Measurements from ENCODE around the gene ARID1A.

ARID1A gene

DNA sequence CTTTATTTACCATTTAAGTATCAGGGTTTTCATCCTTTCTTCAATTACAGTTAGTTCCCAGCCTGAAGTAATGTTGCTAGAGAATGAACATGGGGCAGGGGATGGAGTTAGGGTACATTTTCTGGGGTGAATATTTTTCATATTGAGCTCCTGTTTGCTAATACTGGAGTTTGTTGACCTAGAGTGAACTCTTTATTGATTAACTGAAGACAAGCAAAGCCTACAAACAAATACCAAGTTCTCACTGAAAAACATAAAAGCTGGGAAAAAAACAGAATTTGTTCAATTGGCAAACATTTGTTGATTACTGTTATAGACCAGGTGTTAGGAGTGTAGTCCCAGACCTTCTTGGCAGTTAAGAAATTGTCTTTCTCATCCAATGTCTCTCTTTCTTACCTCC, 63.7 kb downstream of the ARID1A start:
- DNase-seq (ENCODE audit: low read depth in 2 of 2): no peak

DNA sequence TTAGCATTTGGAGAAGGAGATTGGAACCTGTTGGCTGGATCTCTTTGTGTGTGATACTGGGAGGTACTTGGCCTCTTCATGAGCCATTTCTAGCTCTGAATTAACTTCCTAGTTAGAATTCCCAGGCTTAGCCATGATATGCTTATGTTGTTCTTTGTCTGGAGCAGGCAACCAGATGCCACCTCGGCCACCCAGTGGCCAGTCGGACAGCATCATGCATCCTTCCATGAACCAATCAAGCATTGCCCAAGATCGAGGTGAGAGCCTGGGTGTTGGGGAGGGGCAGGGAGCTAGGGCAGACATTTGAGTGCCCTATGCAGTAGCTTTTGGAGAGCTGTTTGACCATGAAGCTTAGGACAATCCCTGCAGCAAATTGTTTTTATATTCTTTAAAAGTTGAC, 65.4 kb downstream of the ARID1A start:
- DNase-seq (ENCODE audit: low read depth in 2 of 2): no peak

GRCh38 chr1:26767714-26768113, 71.9 kb downstream of the ARID1A start:
- no peak for DNase-seq (ENCODE audit: low read depth in 2 of 2)

DNA sequence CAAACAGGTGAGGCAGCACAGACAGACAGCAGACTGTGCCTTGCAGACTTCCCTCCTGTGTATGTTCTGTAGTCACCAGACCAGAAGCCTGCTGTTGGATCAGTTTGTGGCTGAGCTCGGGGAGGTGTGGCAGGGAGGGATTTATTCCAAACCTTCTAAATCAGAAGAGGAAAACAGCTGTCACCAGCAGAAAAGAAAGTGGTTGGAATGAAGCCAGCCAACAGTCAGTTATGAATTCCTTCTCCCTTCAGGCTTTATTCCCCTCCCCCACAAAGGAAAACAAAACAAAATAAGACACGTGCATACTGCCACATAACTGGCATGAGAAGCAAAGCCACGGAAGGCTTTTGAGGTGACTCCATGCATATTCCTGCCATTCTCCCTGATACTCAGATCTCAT, 72.9 kb downstream of the ARID1A start:
- DNase-seq (ENCODE audit: low read depth in 2 of 2): no peak

- DNase-seq (ENCODE audit: low read depth in 2 of 2): no peak
Observed at GRCh38 chr1:26771285-26771642, 75.4 kb downstream of the ARID1A start.

DNA sequence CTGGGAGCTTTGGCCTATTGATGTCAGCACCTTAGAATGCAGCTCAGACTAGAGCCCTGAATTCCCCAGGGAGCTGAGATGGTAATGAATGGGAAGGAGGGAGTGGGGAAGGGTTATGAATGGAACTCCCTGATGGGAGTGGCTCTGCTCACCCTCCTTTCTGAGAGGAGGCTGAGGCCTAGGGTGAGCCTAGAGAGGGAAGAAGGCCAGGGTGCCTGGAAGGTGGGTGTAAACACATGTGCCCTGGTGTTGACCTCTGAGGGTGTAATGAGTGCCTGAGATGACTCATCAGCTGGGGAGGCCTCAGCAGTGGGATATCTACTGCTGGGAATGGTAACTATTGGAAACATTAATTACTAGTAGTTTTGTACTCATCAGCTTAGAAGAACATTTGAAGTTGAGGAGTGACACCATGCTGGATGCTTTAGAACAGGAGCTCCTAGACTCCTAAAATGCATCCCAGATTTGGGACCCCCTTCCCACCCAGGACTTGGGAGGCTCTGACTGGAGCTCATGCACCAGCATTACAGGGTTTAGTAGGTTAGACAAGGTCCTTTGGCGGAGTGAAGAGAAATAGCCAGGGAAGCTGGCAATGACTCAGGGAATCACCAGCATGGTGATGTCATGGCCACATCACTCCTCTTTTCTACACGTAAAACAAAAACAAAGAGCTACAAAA, 76.0 kb downstream of the ARID1A start:
- DNase-seq (ENCODE audit: low read depth in 2 of 2): no peak

DNA sequence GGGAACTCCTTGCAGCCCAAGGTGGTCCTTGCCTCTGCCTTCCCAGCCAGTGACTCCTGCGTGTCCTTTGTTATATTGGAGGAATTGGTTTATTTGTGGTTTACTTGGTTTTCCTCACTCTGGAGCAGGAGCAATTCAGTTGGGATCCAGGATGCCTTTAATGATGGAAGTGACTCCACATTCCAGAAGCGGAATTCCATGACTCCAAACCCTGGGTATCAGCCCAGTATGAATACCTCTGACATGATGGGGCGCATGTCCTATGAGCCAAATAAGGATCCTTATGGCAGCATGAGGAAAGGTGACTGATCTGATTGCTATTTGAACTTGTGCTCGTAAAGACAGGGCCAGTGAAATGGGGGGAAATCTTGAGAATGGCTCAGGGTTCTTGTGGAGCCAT, 76.9 kb downstream of the ARID1A start:
- DNase-seq (ENCODE audit: low read depth in 2 of 2): no peak

DNA sequence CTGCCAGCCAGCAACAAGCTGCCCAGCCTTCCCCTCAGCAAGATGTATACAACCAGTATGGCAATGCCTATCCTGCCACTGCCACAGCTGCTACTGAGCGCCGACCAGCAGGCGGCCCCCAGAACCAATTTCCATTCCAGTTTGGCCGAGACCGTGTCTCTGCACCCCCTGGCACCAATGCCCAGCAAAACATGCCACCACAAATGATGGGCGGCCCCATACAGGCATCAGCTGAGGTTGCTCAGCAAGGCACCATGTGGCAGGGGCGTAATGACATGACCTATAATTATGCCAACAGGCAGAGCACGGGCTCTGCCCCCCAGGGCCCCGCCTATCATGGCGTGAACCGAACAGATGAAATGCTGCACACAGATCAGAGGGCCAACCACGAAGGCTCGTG, 78.6 kb downstream of the ARID1A start:
- no peak for DNase-seq (ENCODE audit: low read depth in 2 of 2)

DNA sequence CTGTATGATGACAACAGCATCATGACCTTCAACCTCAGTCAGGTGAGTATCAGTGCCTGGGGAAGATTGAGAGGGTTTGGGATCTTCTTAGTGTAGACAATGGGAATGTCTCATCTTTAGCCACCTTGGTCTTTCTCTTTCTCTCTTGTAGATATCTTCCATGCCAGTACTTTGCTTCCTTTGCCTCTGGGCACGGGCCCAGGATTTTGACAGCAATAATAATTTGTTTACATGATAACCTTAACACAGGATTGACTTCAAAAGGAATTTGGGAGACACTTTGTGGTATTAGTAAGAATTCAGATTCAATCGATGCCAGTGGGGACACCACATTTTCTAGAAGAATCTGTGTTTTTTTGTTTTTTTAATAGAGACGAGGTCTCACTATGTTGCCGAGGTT, 79.9 kb downstream of the ARID1A start:
- DNase-seq (ENCODE audit: low read depth in 2 of 2): no peak

GRCh38 chr1:26779098-26779668, 83.4 kb downstream of the ARID1A start:
- DNase-seq (ENCODE audit: low read depth in 2 of 2): no peak

DNA sequence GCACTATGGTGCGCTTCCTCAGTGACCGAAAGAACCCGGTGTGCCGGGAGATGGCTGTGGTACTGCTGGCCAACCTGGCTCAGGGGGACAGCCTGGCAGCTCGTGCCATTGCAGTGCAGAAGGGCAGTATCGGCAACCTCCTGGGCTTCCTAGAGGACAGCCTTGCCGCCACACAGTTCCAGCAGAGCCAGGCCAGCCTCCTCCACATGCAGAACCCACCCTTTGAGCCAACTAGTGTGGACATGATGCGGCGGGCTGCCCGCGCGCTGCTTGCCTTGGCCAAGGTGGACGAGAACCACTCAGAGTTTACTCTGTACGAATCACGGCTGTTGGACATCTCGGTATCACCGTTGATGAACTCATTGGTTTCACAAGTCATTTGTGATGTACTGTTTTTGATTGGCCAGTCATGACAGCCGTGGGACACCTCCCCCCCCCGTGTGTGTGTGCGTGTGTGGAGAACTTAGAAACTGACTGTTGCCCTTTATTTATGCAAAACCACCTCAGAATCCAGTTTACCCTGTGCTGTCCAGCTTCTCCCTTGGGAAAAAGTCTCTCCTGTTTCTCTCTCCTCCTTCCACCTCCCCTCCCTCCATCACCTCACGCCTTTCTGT, 84.6 kb downstream of the ARID1A start:
- no peak for DNase-seq (ENCODE audit: low read depth in 2 of 2)

DNA sequence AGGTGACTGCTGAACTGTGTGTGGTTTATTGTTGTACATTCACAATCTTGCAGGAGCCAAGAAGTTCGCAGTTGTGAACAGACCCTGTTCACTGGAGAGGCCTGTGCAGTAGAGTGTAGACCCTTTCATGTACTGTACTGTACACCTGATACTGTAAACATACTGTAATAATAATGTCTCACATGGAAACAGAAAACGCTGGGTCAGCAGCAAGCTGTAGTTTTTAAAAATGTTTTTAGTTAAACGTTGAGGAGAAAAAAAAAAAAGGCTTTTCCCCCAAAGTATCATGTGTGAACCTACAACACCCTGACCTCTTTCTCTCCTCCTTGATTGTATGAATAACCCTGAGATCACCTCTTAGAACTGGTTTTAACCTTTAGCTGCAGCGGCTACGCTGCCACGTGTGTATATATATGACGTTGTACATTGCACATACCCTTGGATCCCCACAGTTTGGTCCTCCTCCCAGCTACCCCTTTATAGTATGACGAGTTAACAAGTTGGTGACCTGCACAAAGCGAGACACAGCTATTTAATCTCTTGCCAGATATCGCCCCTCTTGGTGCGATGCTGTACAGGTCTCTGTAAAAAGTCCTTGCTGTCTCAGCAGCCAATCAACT, 85.5 kb downstream of the ARID1A start:
- no peak for DNase-seq (ENCODE audit: low read depth in 2 of 2)

GRCh38 chr1:26782521-26783212, 86.9 kb downstream of the ARID1A start:
- DNase-seq (ENCODE audit: low read depth in 2 of 2): no peak

- DNase-seq (ENCODE audit: low read depth in 2 of 2): no peak
Observed at GRCh38 chr1:26783646-26784022, 87.8 kb downstream of the ARID1A start.

DNA sequence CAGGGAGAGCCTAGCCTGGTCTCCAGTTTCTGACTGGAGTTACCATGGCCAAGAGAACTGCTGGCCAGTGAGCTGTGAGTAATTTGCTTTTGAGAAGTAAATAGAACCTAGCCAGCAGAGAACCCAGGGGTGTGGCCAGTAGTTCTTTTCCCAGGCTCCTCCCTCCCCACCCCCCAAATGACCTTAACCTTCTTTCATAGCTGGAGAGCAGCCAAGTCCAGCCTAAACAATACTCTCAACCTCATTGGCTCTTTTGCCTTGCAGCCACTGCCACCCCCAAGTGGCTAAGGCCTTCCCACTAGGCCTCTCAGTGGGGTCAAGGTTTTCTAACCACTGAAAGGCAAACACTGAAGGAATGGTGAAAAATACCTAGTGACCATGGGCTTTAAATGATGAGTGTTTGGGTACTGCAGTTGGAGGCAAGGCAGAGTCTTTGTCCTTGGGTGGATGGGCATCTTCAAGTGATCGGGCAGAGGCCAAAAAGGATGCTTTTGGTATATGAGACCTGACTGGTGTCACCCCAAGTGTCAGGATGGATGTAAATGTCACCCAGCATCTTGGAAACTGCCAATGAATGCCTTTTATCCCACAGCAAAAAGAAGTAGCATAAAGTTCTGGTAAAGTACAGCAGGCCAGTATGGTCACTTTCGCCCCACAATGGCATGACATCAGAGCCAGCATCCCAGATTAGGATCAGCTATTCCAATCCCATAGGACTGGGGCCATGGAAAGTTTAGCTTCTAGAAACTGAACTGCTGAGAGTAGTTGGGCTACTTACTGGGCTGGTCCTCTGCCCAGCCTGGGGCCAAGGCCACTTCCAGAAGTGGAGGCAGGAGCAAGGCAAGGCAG, 88.4 kb downstream of the ARID1A start:
- DNase-seq (ENCODE audit: low read depth in 2 of 2): no peak

- DNase-seq (ENCODE audit: low read depth in 2 of 2): no peak
Observed at GRCh38 chr1:26784886-26785285, 89.1 kb downstream of the ARID1A start.

DNA sequence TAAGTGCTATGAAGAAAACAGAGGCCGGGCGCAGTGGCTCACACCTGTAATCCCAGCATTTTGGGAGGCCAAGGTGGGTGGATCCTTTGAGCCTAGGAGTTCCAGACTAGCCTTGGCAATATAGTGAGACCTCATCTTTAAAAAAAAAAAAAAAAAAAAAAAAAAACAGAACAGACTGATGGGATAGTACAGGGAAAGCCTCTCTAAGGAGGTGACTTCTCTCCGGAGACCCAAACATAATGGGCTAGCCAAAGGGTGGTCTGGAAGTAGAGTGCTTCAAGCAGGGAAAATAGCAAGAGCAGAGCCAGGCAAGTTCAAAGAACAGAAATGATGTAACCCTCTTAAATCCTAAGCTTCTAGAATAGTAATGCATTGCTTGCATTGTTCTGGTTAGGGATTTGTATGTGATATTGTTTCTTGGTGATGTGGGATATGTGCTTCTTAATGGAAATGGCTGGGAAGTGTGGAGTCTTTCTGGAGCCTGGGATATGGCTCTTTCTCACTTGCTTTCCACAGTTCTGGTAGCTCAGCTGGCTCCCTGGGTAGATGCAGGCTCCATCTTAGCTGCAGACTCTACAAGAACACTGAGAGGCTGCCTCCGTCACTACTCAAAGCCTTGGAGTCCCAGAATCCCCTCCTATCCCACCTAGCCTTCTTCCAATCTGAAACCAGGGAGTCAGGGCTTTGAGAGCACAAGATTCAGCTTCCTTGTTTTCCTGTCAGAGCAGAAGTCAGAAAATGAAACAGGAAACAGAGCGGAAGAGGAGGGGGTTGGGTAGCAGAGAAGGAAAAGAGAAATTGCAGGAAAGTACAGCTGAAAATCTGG, 90.0 kb downstream of the ARID1A start:
- DNase-seq (ENCODE audit: low read depth in 2 of 2): no peak

DNA sequence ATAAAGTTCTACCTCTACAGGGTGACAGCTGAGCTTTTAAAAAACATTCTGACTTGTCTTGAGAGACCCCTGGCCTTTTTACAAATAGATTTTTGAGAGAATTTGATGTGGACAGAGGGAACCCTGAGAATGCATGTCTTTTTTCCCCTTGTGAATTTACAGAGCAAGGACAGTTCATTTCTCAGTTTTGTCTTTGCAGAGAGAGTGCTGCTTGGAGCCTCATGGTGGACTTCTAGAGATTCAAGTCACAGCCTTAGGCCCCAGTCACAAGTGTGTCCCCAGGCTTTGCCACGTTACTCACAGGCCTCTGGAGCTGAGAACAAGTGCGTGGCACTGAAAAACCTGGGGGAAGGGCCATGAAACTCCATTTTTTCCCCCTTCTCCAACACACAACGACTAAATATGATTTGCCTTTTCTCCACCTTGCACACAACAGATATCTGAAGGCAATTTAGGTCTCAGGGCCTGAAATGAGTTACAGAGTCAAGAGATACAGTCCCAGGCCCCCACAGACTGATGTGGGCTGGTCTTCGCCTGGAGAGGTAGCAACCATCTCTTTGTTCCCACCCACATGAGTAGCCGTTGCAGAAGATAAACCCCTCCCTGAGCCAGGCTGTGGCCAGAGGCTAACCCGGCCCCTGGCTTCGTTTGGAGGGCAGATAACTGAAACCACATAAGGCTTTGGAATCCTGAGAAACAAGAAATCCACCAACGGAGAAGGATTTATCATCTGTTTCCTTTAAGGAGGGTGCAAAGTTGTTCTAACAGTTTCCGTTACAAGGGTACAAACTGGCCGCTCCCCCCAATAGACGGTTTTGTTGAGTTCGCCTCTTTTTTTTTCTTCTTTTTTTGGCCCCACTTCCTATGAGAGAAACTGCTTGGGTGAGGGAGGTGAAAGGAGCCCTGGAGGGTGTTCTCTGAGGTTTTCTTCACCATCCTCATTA, 90.9 kb downstream of the ARID1A start:
- DNase-seq (ENCODE audit: low read depth in 2 of 2): no peak

- DNase-seq (ENCODE audit: low read depth in 2 of 2): peak; percentile 45 to 53
Observed at GRCh38 chr1:26787381-26787705, 91.5 kb downstream of the ARID1A start.

All from stimulated activated CD8-positive, alpha-beta memory T cell treated with anti-CD3 and anti-CD28 coated beads, Interleukin-7, amount 100 ng/mL, for 1 hour (primary cell).